HepG2 (cell line): ENCODE results near the gene TXNRD2. TPM values are rescaled to one million over a fixed set of nuclear protein-coding genes. Genes with fewer than 3 reads are reported as not detected.

ENCODE experiments used
- AHR ChIP-seq: IDR thresholded peaks from 2 replicates; pipeline ENCODE4 v1.6.1; 2018; ENCODE audit warnings: missing genetic modification reagents, missing compliant biosample characterization
- ATF6 ChIP-seq: sonication (generic); formaldehyde crosslinking; conservative IDR thresholded peaks from 2 replicates; pipeline ENCODE4 v1.4.0; 2020; ENCODE audit warnings: missing genetic modification reagents
- CBX2 ChIP-seq, 2 experiments: fragments of 200-600 bp in 1 of 2; sonication (generic); formaldehyde crosslinking in 1 of 2; IDR thresholded peaks; 2 replicates each; pipeline versions ENCODE4 v1.7.0 to v1.8.1; 2018 to 2022; ENCODE audit warnings: low read depth in 2 of 2, low read length in 1 of 2, mild to moderate bottlenecking in 1 of 2, missing genetic modification reagents in 1 of 2
- CEBPG ChIP-seq: IDR thresholded peaks from 2 replicates; pipeline ENCODE4 v1.6.1; 2016
- ETV6 ChIP-seq: sonication (generic); formaldehyde crosslinking; conservative IDR thresholded peaks from 2 replicates; pipeline ENCODE4 v1.4.0; 2020; ENCODE audit warnings: missing genetic modification reagents
- GLMP ChIP-seq: sonication (generic); formaldehyde crosslinking; IDR thresholded peaks from 2 replicates; pipeline ENCODE4 v1.9.0; 2021; ENCODE audit warnings: missing genetic modification reagents, mild to moderate bottlenecking, borderline replicate concordance
- GPBP1L1 ChIP-seq: sonication (generic); formaldehyde crosslinking; IDR thresholded peaks from 2 replicates; pipeline ENCODE4 v1.5.0; 2020; ENCODE audit warnings: mild to moderate bottlenecking, missing genetic modification reagents
- HNRNPL ChIP-seq: fragments of 200-400 bp; formaldehyde crosslinking; IDR thresholded peaks from 2 replicates; pipeline ENCODE4 v1.6.1; 2017; ENCODE audit warnings: mild to moderate bottlenecking, low read depth, low read length
- KDM1A ChIP-seq: IDR thresholded peaks from 2 replicates; pipeline ENCODE4 v1.6.1; 2016; ENCODE audit warnings: missing compliant biosample characterization
- NFKB2 ChIP-seq: sonication (generic); formaldehyde crosslinking; IDR thresholded peaks from 2 replicates; pipeline ENCODE4 v1.4.0; 2020; ENCODE audit warnings: missing genetic modification reagents, borderline replicate concordance
- PAXIP1 ChIP-seq: sonication (generic); formaldehyde crosslinking; conservative IDR thresholded peaks from 2 replicates; pipeline ENCODE4 v1.4.0; 2020; ENCODE audit warnings: mild to moderate bottlenecking, missing genetic modification reagents, moderate library complexity
- SETDB1 ChIP-seq: sonication (generic); formaldehyde crosslinking; IDR thresholded peaks from 2 replicates; pipeline ENCODE4 v1.5.1; 2020; ENCODE audit warnings: missing genetic modification reagents, mild to moderate bottlenecking, borderline replicate concordance
- TBX3 ChIP-seq: fragments of 450-650 bp; IDR thresholded peaks from 2 replicates; pipeline ENCODE4 v1.6.1; 2017; ENCODE audit warnings: antibody characterized with exemption, mild to moderate bottlenecking, inconsistent platforms, borderline replicate concordance
- TCF12 ChIP-seq, 2 experiments: fragments of 450-650 bp in 1 of 2; sonication (generic) in 1 of 2; formaldehyde crosslinking in 1 of 2; IDR thresholded peaks; 2 replicates each; pipeline versions ENCODE4 v1.6.1 to v1.8.0; 2017 to 2022; ENCODE audit warnings: antibody characterized with exemption in 1 of 2, mild to moderate bottlenecking in 1 of 2, missing genetic modification reagents in 1 of 2, moderate library complexity in 1 of 2
- TFAP4 ChIP-seq: sonication (generic); IDR thresholded peaks from 2 replicates; pipeline ENCODE4 v1.6.1; 2016; ENCODE audit warnings: low read depth, borderline replicate concordance
- TGIF2 ChIP-seq: IDR thresholded peaks from 2 replicates; pipeline ENCODE4 v1.6.1; 2016; ENCODE audit warnings: control low read depth, missing compliant biosample characterization
- ZBTB38 ChIP-seq: sonication (generic); formaldehyde crosslinking; IDR thresholded peaks from 2 replicates; pipeline ENCODE4 v1.5.1; 2020; ENCODE audit warnings: mild to moderate bottlenecking, missing genetic modification reagents
- ZFP41 ChIP-seq: sonication (generic); formaldehyde crosslinking; IDR thresholded peaks from 2 replicates; pipeline ENCODE4 v1.4.0; 2020; ENCODE audit warnings: mild to moderate bottlenecking, missing genetic modification reagents, borderline replicate concordance
- ZNF782 ChIP-seq: sonication (generic); formaldehyde crosslinking; IDR thresholded peaks from 2 replicates; pipeline ENCODE4 v1.4.0; 2020; ENCODE audit warnings: missing genetic modification reagents, mild to moderate bottlenecking, borderline replicate concordance
- polyA plus RNA-seq, 8 experiments: library from polyadenylated mRNA; depleted of rRNA in 3 of 8; stranded (reverse) in 7 of 8; unstranded in 1 of 8; fragments of >200 nt; fragmentation: Illumina TruSeq in 4 of 8; extraction: Trizol in 4 of 8; gene quantifications; 2 replicates each; pipeline versions ENCODE4 v1.2.1 to v1.2.3, GENCODE V29; 2011 to 2016; ENCODE audit warnings: low read depth in 4 of 8, missing spikeins in 1 of 8, mixed read lengths in 1 of 8; ENCODE audit not compliant: insufficient read depth in 1 of 8
- total RNA-seq, 5 experiments: library from RNA; depleted of rRNA; stranded (reverse); fragments of >200 nt; fragmentation: Illumina TruSeq; extraction: Trizol; gene quantifications; 2 replicates each; pipeline ENCODE4 v1.2.3, GENCODE V29; 2016; ENCODE audit warnings: low read depth in 1 of 5

Gene TXNRD2
- total and polyA plus RNA-seq, 2 of the 13 experiments (the other 11 are each of a cell fraction or from before 2014, with no cell fraction given): 17.5 to 18.6 TPM

- 0 out of 2 replicates have a peak, but pooled peaks have one; percentile 58 for TF ChIP-seq AHR (CRISPR knock-in tag)
- no peak for TF ChIP-seq SETDB1
- no peak for TF ChIP-seq TBX3
- peak; percentile 80 for TF ChIP-seq HNRNPL
- peak; percentile 41; the same call in 1 of the 2 replicates for TF ChIP-seq ZFP41
- no peak for TF ChIP-seq ZNF782 (CRISPR knock-in tag)
- TF ChIP-seq TCF12 (IDR thresholded peaks at IDR 0.05): no peak
- 0 out of 2 replicates have a peak, but pooled peaks have one; percentile 61 for TF ChIP-seq TCF12 (CRISPR knock-in tag; IDR thresholded peaks at IDR 0.05)
- TF ChIP-seq KDM1A (CRISPR knock-in tag): peak; percentile 68; the same call in 1 of the 2 replicates
- peak; percentile 55; the same call in 1 of the 2 replicates for TF ChIP-seq NFKB2
- peak; percentile 70; the same call in 1 of the 2 replicates for TF ChIP-seq ATF6 (CRISPR knock-in tag)
- no peak for TF ChIP-seq CEBPG (CRISPR knock-in tag)
- TF ChIP-seq ETV6 (CRISPR knock-in tag): peak; percentile 65
- TF ChIP-seq TGIF2 (CRISPR knock-in tag): no peak
- no peak for TF ChIP-seq CBX2 (IDR thresholded peaks at IDR 0.05; ENCODE audit: low read depth, low read length)
- no peak for TF ChIP-seq CBX2 (CRISPR knock-in tag; IDR thresholded peaks at IDR 0.05; ENCODE audit: low read depth)
- no peak for TF ChIP-seq GLMP (CRISPR knock-in tag)
- TF ChIP-seq TFAP4: 0 out of 2 replicates have a peak, but pooled peaks have one; percentile 38
- peak; percentile 98 for TF ChIP-seq ZBTB38 (CRISPR knock-in tag)
- no peak for TF ChIP-seq GPBP1L1 (CRISPR knock-in tag)
- TF ChIP-seq PAXIP1 (CRISPR knock-in tag): peak; percentile 95
Observed at GRCh38 chr22:19970479-19971275, 29.1 kb upstream of the TXNRD2 start (continued).
